ENCODE measurements around the gene ADARB2.

The ADARB2 gene

DNA sequence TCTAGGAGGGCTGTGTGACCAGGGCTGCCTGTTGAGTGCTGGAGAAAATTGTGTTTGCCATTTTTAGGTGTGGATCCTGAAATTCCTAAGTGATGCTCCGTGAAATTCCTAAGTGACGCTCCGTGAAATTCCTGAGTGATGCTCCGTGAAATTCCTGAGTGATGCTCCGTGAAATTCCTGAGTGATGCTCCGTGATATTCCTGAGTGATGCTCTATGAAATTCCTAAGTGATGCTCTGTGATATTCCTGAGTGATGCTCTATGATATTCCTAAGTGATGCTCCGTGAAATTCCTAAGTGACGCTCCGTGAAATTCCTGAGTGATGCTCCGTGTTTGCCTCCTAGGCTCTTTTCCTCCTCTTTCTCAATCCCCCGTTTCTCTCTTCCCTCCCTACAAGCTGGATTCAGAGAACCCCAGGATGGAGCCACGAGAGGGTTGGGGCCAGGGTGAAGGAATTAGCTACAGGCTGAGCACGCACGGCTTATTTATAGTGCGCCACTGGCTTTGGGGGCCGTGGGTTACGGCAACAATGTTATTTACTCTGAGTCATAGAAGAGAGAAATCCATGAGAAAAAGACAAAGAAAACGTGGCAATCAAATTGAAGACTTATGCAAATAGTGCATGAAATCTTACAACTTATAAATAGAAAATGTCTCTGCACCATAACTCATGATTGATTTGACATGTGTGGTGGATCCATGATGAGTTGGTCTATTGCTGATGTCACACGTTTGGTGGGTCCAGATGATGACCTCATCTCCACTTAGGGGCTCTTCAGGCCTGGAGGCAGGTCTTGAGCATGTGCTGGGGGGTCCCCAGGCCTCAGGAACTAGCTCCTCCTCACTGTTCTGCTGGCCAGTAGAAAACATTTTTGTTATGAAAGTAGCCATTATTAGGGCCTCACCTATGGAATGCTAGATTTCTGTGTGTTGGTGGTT, 456.6 kb downstream of the ADARB2 start:
- Histone ChIP-seq H3K36me3 (no peaks in the 10 kb centered on the region), H3K9me3 (no peaks in the 10 kb centered on the region), H3K4me3 (ENCODE audit: low read depth, low read length) (no peak overlapping the region), H3K27me3 (no peaks in the 10 kb centered on the region), H3K4me1 (no peaks in the 10 kb centered on the region; the same call in 1 of the 2 replicates)
- TF ChIP-seq, protein P1, sequence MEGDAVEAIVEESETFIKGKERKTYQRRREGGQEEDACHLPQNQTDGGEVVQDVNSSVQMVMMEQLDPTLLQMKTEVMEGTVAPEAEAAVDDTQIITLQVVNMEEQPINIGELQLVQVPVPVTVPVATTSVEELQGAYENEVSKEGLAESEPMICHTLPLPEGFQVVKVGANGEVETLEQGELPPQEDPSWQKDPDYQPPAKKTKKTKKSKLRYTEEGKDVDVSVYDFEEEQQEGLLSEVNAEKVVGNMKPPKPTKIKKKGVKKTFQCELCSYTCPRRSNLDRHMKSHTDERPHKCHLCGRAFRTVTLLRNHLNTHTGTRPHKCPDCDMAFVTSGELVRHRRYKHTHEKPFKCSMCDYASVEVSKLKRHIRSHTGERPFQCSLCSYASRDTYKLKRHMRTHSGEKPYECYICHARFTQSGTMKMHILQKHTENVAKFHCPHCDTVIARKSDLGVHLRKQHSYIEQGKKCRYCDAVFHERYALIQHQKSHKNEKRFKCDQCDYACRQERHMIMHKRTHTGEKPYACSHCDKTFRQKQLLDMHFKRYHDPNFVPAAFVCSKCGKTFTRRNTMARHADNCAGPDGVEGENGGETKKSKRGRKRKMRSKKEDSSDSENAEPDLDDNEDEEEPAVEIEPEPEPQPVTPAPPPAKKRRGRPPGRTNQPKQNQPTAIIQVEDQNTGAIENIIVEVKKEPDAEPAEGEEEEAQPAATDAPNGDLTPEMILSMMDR (IDR thresholded peaks at IDR 0.05; ENCODE audit: low read depth, low read length) = no peak
- no peak for DNase-seq

DNA sequence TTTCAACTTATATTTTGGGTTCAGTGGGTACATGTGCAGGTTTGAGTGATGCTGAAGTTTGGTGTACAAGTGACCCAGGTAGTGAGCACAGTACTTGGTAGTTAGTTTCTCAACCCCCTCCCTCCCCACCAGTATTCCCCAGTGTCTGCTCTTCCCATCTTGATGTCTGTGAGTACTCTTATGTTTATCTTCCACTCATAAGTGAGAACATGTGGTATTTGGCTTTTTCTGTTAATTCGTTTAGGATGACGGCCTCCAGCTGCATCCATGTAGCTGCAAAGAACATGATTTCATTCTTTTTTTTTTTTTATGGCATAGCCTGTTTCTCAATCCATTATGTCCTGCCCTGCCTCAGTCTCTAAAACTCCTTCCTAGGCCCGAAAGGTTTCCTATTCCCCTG, 459.0 kb downstream of the ADARB2 start:
- Histone ChIP-seq H3K4me1 (no peaks in the 10 kb centered on the region; the same call in 1 of the 2 replicates), H3K4me3 (ENCODE audit: low read depth, low read length) (no peak overlapping the region), H3K27me3 (no peaks in the 10 kb centered on the region), H3K36me3 (no peaks in the 10 kb centered on the region), H3K9me3 (no peaks in the 10 kb centered on the region)
- no peak for DNase-seq
- TF ChIP-seq, protein P1 (IDR thresholded peaks at IDR 0.05; ENCODE audit: low read depth, low read length) = no peak

- no peaks in the 10 kb centered on the region for H3K27me3 ChIP-seq
- H3K4me3 ChIP-seq (ENCODE audit: low read depth, low read length) = no peak overlapping the region
- no peaks in the 10 kb centered on the region for H3K36me3 ChIP-seq
- TF ChIP-seq, protein P1 (IDR thresholded peaks at IDR 0.05; ENCODE audit: low read depth, low read length) = no peak
- H3K9me3 ChIP-seq = no peaks in the 10 kb centered on the region
- H3K4me1 ChIP-seq = peaks cover 14% of the 10 kb centered on the region
- DNase-seq = no peak
Measured at GRCh38 chr10:1274701-1275544, 462.4 kb downstream of the ADARB2 start.

- no peak overlapping the region for H3K4me3 ChIP-seq (ENCODE audit: low read depth, low read length)
- TF ChIP-seq, protein P1 (IDR thresholded peaks at IDR 0.05; ENCODE audit: low read depth, low read length) = no peak
Measured at GRCh38 chr10:1274111-1274661, 463.1 kb downstream of the ADARB2 start.

GRCh38 chr10:1273372-1274105, 463.8 kb downstream of the ADARB2 start:
- H3K4me1 ChIP-seq = peaks cover 14% of the 10 kb centered on the region
- no peaks in the 10 kb centered on the region for H3K36me3 ChIP-seq
- H3K27me3 ChIP-seq = no peaks in the 10 kb centered on the region
- H3K4me3 ChIP-seq (ENCODE audit: low read depth, low read length) = no peak overlapping the region
- TF ChIP-seq, protein P1 (IDR thresholded peaks at IDR 0.05; ENCODE audit: low read depth, low read length) = no peak
- H3K9me3 ChIP-seq = no peaks in the 10 kb centered on the region
- DNase-seq = no peak

More at GRCh38 chr10:1274111-1274661, 463.1 kb downstream of the ADARB2 start:
- Histone ChIP-seq H3K27me3 (no peaks in the 10 kb centered on the region), H3K9me3 (no peaks in the 10 kb centered on the region), H3K36me3 (no peaks in the 10 kb centered on the region), H3K4me1 (peaks cover 14% of the 10 kb centered on the region)
- DNase-seq = no peak

Data from BE2C (cell line).